ENCODE measurements around the gene COX4I2.

- TF ChIP-seq POLR2A (IDR thresholded peaks at IDR 0.05) (no peak), CTCF (IDR thresholded peaks at IDR 0.05) (no peak)
These were observed 54.0 kb downstream of the COX4I2 start for GRCh38 chr20:31691646-31692275.

Measured in Peyer's patch (tissue), 4 donors.